ENCODE results near the gene ARHGAP10.

The ARHGAP10 gene

GRCh38 chr4:148053298-148054003 lies 321.6 kb downstream of the ARHGAP10 start:
- DNase-seq, result peak; percentile 58

- peak; percentile 67 for DNase-seq
These were observed 322.4 kb downstream of the ARHGAP10 start for GRCh38 chr4:148054275-148054674.

GRCh38 chr4:148055844-148056243 lies 324.0 kb downstream of the ARHGAP10 start:
- no peak for DNase-seq

GRCh38 chr4:148056879-148057278 lies 325.0 kb downstream of the ARHGAP10 start:
- DNase-seq, result no peak

- no peak for DNase-seq
These were observed 325.6 kb downstream of the ARHGAP10 start for GRCh38 chr4:148057516-148057915.

- no peak for DNase-seq
These were observed 326.3 kb downstream of the ARHGAP10 start for GRCh38 chr4:148057984-148058859.

GRCh38 chr4:148059617-148060180 lies 327.8 kb downstream of the ARHGAP10 start:
- no peak for DNase-seq

- no peak for DNase-seq
These were observed 328.6 kb downstream of the ARHGAP10 start for GRCh38 chr4:148060264-148061140.

GRCh38 chr4:148061141-148061481 lies 329.2 kb downstream of the ARHGAP10 start:
- no peak for DNase-seq

- peak; percentile 13 for DNase-seq
These were observed 329.9 kb downstream of the ARHGAP10 start for GRCh38 chr4:148061795-148062194.

- no peak for DNase-seq
These were observed 330.5 kb downstream of the ARHGAP10 start for GRCh38 chr4:148062301-148062950.

GRCh38 chr4:148064451-148064850 lies 332.6 kb downstream of the ARHGAP10 start:
- no peak for DNase-seq

- no peak for DNase-seq
These were observed 333.2 kb downstream of the ARHGAP10 start for GRCh38 chr4:148065075-148065474.

- no peak for DNase-seq
These were observed 335.5 kb downstream of the ARHGAP10 start for GRCh38 chr4:148067301-148067916.

GRCh38 chr4:148068065-148068911 lies 336.4 kb downstream of the ARHGAP10 start:
- DNase-seq, result no peak

GRCh38 chr4:148069086-148069894 lies 337.4 kb downstream of the ARHGAP10 start:
- no peak for DNase-seq

- DNase-seq, result no peak
These were observed 337.9 kb downstream of the ARHGAP10 start for GRCh38 chr4:148069895-148070178.

GRCh38 chr4:148071009-148071408 lies 339.1 kb downstream of the ARHGAP10 start:
- no peak for DNase-seq

GRCh38 chr4:148072789-148073188 lies 340.9 kb downstream of the ARHGAP10 start:
- no peak for DNase-seq

- no peak for DNase-seq
These were observed 341.5 kb downstream of the ARHGAP10 start for GRCh38 chr4:148073349-148073748.
